Fibroblast of mammary gland (primary cell): Measurements from ENCODE around the gene TOGARAM2.

Source experiments
- DNase-seq: peaks from one replicate; pipeline ENCODE4 v3.0.0-alpha.2; 2010; ENCODE audit warnings: low read depth
- H3K4me3 ChIP-seq: 2 replicates; pipeline ENCODE4 v1.5.1; 2011; ENCODE audit warnings: low read depth, mild to moderate bottlenecking, low read length, moderate library complexity; ENCODE audit not compliant: control insufficient read depth
- CTCF ChIP-seq: conservative IDR thresholded peaks from 2 replicates; pipeline ENCODE4 v1.5.1; 2011; ENCODE audit warnings: low read depth, low read length, inconsistent platforms; ENCODE audit not compliant: control insufficient read depth, insufficient read depth

TOGARAM2 gene

GRCh38 chr2:29024882-29025430 lies 43.9 kb downstream of the TOGARAM2 start:
- DNase-seq, result no peak
- no peak overlapping the region for H3K4me3 ChIP-seq
- no peak for TF ChIP-seq CTCF

- TF ChIP-seq CTCF, result no peak
- no peak for DNase-seq
- H3K4me3 ChIP-seq, result no peak overlapping the region
Observed at GRCh38 chr2:29025711-29026110, 44.6 kb downstream of the TOGARAM2 start.

- H3K4me3 ChIP-seq, result no peak overlapping the region
- no peak for DNase-seq
- no peak for TF ChIP-seq CTCF
Observed at GRCh38 chr2:29031046-29031445, 49.9 kb downstream of the TOGARAM2 start.

GRCh38 chr2:29032189-29032588 lies 51.1 kb downstream of the TOGARAM2 start:
- TF ChIP-seq CTCF, result no peak
- H3K4me3 ChIP-seq, result no peak overlapping the region
- DNase-seq, result no peak

GRCh38 chr2:29033172-29033571 lies 52.1 kb downstream of the TOGARAM2 start:
- DNase-seq, result no peak
- no peak for TF ChIP-seq CTCF
- H3K4me3 ChIP-seq, result no peak overlapping the region

- no peak for TF ChIP-seq CTCF
- DNase-seq, result no peak
- no peak overlapping the region for H3K4me3 ChIP-seq
Observed at GRCh38 chr2:29033656-29034055, 52.6 kb downstream of the TOGARAM2 start.
